HepG2 (cell line): ENCODE data around the gene INKA2. TPM values are rescaled to one million over a fixed set of nuclear protein-coding genes. Genes with fewer than 3 reads are reported as not detected.

ENCODE experiments used
- ATAC-seq: fragments of 200-7000 bp; cut with Tn5 transposase; 3 replicates; pipeline ENCODE4 v1.9.1; 2020; ENCODE audit warnings: mild to moderate bottlenecking, moderate library complexity
- BruUV-seq: library from RNA; stranded (reverse); fragments of 400-500 nt; replicated peaks from 2 replicates; lab custom pipeline; 2021; lab: Mats Ljungman, UMichigan
- CTCF ChIA-PET: fragments of 300-600 bp; formaldehyde crosslinking; extraction: SDS; loops from one replicate; lab custom pipeline; 2021; ENCODE audit warnings: low total read pairs, inconsistent platforms, low intra/inter-chr PET ratio; lab: Yijun Ruan, JAX
- POLR2A ChIA-PET: fragments of 350-600 bp; sonication (Branson Sonifier 250); formaldehyde crosslinking; loops from one replicate; lab custom pipeline; 2020; ENCODE audit warnings: antibody characterized with exemption, inconsistent platforms; lab: Yijun Ruan, JAX
- DNase-seq: peaks from one replicate; pipeline ENCODE4 v3.0.0-alpha.2; 2015; ENCODE audit warnings: low spot score
- FAIRE-seq: peaks from 3 replicates; lab custom pipeline; 2011; peaks lifted over from hg19 to GRCh38; lab: Jason Lieb, UNC
- H2AFZ ChIP-seq: one replicate; pipeline ENCODE4 v1.6.1; 2011; ENCODE audit warnings: low read length, inconsistent platforms
- H3K27ac ChIP-seq: fragments of 300-600 bp; 3 replicates; pipeline ENCODE4 v1.8.0; 2011; ENCODE audit warnings: mixed run types, mild to moderate bottlenecking, mixed read lengths, low read length, inconsistent platforms; ENCODE audit not compliant: insufficient read depth; ENCODE audit errors: extremely low read length
- H3K27me3 ChIP-seq, 2 experiments: fragments of 200-600 bp in 1 of 2; 2 replicates in 1 of 2; 3 replicates in 1 of 2; pipeline versions ENCODE4 v1.6.0 to v1.8.0; 2011; ENCODE audit warnings: low read length in 2 of 2, mild to moderate bottlenecking in 2 of 2, moderate library complexity in 2 of 2, inconsistent platforms in 1 of 2; ENCODE audit not compliant: insufficient read depth in 2 of 2, control insufficient read depth in 1 of 2
- H3K36me3 ChIP-seq, 2 experiments: fragments of 200-600 bp in 1 of 2; replicated peaks in 1 of 2; 2 replicates in 1 of 2; 3 replicates in 1 of 2; pipeline versions ENCODE4 v1.5.1 to v1.8.0; 2011; ENCODE audit warnings: low read length in 2 of 2, inconsistent platforms in 1 of 2; ENCODE audit not compliant: insufficient read depth in 2 of 2, control insufficient read depth in 1 of 2
- H3K4me1 ChIP-seq: 2 replicates; pipeline ENCODE4 v1.5.1; 2012; ENCODE audit warnings: low read length, inconsistent platforms; ENCODE audit not compliant: insufficient read depth
- H3K4me2 ChIP-seq: 2 replicates; pipeline ENCODE4 v1.6.0; 2011; ENCODE audit warnings: low read depth, low read length, inconsistent platforms
- H3K4me3 ChIP-seq, 3 experiments: fragments of 200-600 bp in 1 of 3; sonication (generic), shearing (Covaris generic) in 1 of 3; replicated peaks in 1 of 3; 2 replicates each; pipeline ENCODE4 v1.5.1; 2011 to 2016; ENCODE audit warnings: low read length in 3 of 3, inconsistent platforms in 2 of 3, low read depth in 2 of 3, mild to moderate bottlenecking in 2 of 3, control low read depth in 1 of 3, mixed read lengths in 1 of 3; ENCODE audit not compliant: insufficient read depth in 1 of 3
- H3K79me2 ChIP-seq: one replicate; pipeline ENCODE4 v1.6.1; 2011; ENCODE audit warnings: low read length, inconsistent platforms; ENCODE audit not compliant: insufficient read depth
- H3K9ac ChIP-seq: 2 replicates; pipeline ENCODE4 v1.6.0; 2011; ENCODE audit warnings: mild to moderate bottlenecking, low read depth, low read length, inconsistent platforms; ENCODE audit not compliant: insufficient read depth
- H3K9me3 ChIP-seq: 2 replicates; pipeline ENCODE4 v1.5.1; 2012; ENCODE audit warnings: mild to moderate bottlenecking, low read length
- H4K20me1 ChIP-seq: 2 replicates; pipeline ENCODE4 v1.6.0; 2011; ENCODE audit warnings: inconsistent platforms, mild to moderate bottlenecking, low read length, moderate library complexity; ENCODE audit not compliant: insufficient read depth
- ADNP ChIP-seq: sonication (generic); formaldehyde crosslinking; IDR thresholded peaks from 2 replicates; pipeline ENCODE4 v1.4.0; 2020; ENCODE audit warnings: missing genetic modification reagents
- BCLAF1 ChIP-seq: fragments of 450-650 bp; IDR thresholded peaks from 2 replicates; pipeline ENCODE4 v1.6.1; 2017; ENCODE audit warnings: mild to moderate bottlenecking
- FLYWCH1 ChIP-seq: sonication (generic); formaldehyde crosslinking; IDR thresholded peaks from 2 replicates; pipeline ENCODE4 v1.8.1; 2023; ENCODE audit warnings: mild to moderate bottlenecking, missing genetic modification reagents
- HDAC2 ChIP-seq: sonication (generic); formaldehyde crosslinking; IDR thresholded peaks from 2 replicates; pipeline ENCODE4 v1.4.0; 2020; ENCODE audit warnings: missing genetic modification reagents
- HHEX ChIP-seq: IDR thresholded peaks from 2 replicates; pipeline ENCODE4 v1.6.1; 2016; ENCODE audit warnings: control low read depth
- JUND ChIP-seq: sonication (generic); formaldehyde crosslinking; IDR thresholded peaks from 2 replicates; pipeline ENCODE4 v1.8.0; 2022; ENCODE audit warnings: mild to moderate bottlenecking, missing genetic modification reagents
- LBX2 ChIP-seq: sonication (generic); formaldehyde crosslinking; IDR thresholded peaks from 2 replicates; pipeline ENCODE4 v1.5.0; 2020; ENCODE audit warnings: missing genetic modification reagents, mild to moderate bottlenecking, borderline replicate concordance
- PLSCR1 ChIP-seq: sonication (generic); formaldehyde crosslinking; IDR thresholded peaks from 2 replicates; pipeline ENCODE4 v1.5.0; 2020; ENCODE audit warnings: missing genetic modification reagents, mild to moderate bottlenecking, borderline replicate concordance
- ZBTB7B ChIP-seq: sonication (generic); formaldehyde crosslinking; IDR thresholded peaks from 2 replicates; pipeline ENCODE4 v1.4.0; 2020; ENCODE audit warnings: missing genetic modification reagents
- ZNF816 ChIP-seq: sonication (generic); formaldehyde crosslinking; IDR thresholded peaks from 2 replicates; pipeline ENCODE4 v1.8.0; 2022; ENCODE audit warnings: missing genetic modification reagents, mild to moderate bottlenecking, borderline replicate concordance
- in situ Hi-C: cut with HindIII; loops from 2 replicates; pipeline ENCODE4 v1.10.0; 2017; ENCODE audit warnings: low pct_unique_long_range_greater_than_20kb; ENCODE audit not compliant: extremely low pct_ligation_motif_present
- intact Hi-C: fragments of 100-400 bp; cut with micrococcal nuclease; formaldehyde crosslinking; loops from one replicate; pipeline ENCODE4 v1.10.0; 2022; ENCODE audit not compliant: unreplicated experiment
- polyA plus RNA-seq, 8 experiments: library from polyadenylated mRNA; depleted of rRNA in 3 of 8; stranded (reverse) in 7 of 8; unstranded in 1 of 8; fragments of >200 nt; fragmentation: Illumina TruSeq in 4 of 8; extraction: Trizol in 4 of 8; gene quantifications; 2 replicates each; pipeline versions ENCODE4 v1.2.1 to v1.2.3, GENCODE V29; 2011 to 2016; ENCODE audit warnings: low read depth in 4 of 8, missing spikeins in 1 of 8, mixed read lengths in 1 of 8; ENCODE audit not compliant: insufficient read depth in 1 of 8
- total RNA-seq, 5 experiments: library from RNA; depleted of rRNA; stranded (reverse); fragments of >200 nt; fragmentation: Illumina TruSeq; extraction: Trizol; gene quantifications; 2 replicates each; pipeline ENCODE4 v1.2.3, GENCODE V29; 2016; ENCODE audit warnings: low read depth in 1 of 5

INKA2 gene
- total and polyA plus RNA-seq, 2 of the 13 experiments (the other 11 are each of a cell fraction or from before 2014, with no cell fraction given): 2.6 to 4.6 TPM

- Histone ChIP-seq H2AFZ (no peak overlapping the region), H3K4me1 (no peaks in the 10 kb centered on the region), H3K27ac (no peak overlapping the region), H3K36me3 (peaks cover 11 to 70% of the 10 kb centered on the region in 2 experiments; a peak in 4 of 5 replicates), H3K9me3 (no peaks in the 10 kb centered on the region), H3K4me3 (no peak overlapping the region), H3K79me2 (no peaks in the 10 kb centered on the region), H4K20me1 (no peaks in the 10 kb centered on the region), H3K9ac (no peak overlapping the region), H3K4me2 (no peak overlapping the region), H3K27me3 (no peaks in the 10 kb centered on the region)
- BruUV-seq: no TSS peak
- DNase-seq (no peak), ATAC-seq (no peak), FAIRE-seq (no peak)
- POLR2A ChIA-PET: no interaction called here
- intact Hi-C loops: no loop called here
- in situ Hi-C loops: no loop called here
- CTCF ChIA-PET: no interaction called here
- no peak for TF ChIP-seq ADNP (CRISPR knock-in tag)
- no peak for TF ChIP-seq FLYWCH1 (CRISPR knock-in tag)
- TF ChIP-seq HDAC2 (CRISPR knock-in tag): no peak
- TF ChIP-seq PLSCR1 (CRISPR knock-in tag): no peak
- no peak for TF ChIP-seq ZNF816 (CRISPR knock-in tag)
- TF ChIP-seq BCLAF1: no peak
- TF ChIP-seq ZBTB7B: no peak
- TF ChIP-seq LBX2 (CRISPR knock-in tag): no peak
- TF ChIP-seq JUND: no peak
- no peak for TF ChIP-seq HHEX
These were observed 34.4 kb downstream of the INKA2 start for GRCh38 chr1:111704776-111705175.
